ENCODE data around the gene LUC7L.
A peak's percentile ranks its signal among the peaks of the same experiment; 100 is the strongest.
"Not testable (repeated sequence)": the region's sequence is repeated elsewhere in the genome, so short reads cannot be mapped to it uniquely, and the experiment has no call there.

The LUC7L gene

DNA sequence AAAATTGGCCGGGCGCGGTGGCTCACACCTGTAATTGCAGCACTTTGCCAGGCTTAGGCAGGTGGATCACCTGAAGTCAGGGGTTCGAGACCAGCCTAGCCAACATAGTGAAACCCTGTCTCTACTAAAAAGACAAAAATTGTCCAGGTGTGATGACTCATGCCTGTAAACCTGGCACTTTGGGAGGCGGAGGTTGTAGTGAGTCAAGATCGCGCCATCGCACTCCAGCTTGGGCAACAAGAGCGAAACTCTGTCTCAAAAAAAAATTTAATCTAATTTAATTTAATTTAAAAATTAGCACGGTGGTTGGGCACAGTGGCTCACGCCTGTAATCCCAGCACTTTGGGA, 50.6 kb downstream of the LUC7L start:
- no peak for DNase-seq

DNA sequence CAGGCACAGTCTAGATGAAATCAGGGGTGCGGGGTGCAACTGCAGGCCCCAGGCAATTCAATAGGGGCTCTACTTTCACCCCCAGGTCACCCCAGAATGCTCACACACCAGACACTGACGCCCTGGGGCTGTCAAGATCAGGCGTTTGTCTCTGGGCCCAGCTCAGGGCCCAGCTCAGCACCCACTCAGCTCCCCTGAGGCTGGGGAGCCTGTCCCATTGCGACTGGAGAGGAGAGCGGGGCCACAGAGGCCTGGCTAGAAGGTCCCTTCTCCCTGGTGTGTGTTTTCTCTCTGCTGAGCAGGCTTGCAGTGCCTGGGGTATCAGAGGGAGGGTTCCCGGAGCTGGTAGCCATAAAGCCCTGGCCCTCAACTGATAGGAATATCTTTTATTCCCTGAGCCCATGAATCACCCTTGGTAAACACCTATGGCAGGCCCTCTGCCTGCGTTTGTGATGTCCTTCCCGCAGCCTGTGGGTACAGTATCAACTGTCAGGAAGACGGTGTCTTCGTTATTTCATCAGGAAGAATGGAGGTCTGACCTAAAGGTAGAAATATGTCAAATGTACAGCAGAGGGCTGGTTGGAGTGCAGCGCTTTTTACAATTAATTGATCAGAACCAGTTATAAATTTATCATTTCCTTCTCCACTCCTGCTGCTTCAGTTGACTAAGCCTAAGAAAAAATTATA, 51.1 kb downstream of the LUC7L start:
- no peak for DNase-seq

GRCh38 chr16:177394-177822, 51.8 kb downstream of the LUC7L start:
- no peak for DNase-seq

DNA sequence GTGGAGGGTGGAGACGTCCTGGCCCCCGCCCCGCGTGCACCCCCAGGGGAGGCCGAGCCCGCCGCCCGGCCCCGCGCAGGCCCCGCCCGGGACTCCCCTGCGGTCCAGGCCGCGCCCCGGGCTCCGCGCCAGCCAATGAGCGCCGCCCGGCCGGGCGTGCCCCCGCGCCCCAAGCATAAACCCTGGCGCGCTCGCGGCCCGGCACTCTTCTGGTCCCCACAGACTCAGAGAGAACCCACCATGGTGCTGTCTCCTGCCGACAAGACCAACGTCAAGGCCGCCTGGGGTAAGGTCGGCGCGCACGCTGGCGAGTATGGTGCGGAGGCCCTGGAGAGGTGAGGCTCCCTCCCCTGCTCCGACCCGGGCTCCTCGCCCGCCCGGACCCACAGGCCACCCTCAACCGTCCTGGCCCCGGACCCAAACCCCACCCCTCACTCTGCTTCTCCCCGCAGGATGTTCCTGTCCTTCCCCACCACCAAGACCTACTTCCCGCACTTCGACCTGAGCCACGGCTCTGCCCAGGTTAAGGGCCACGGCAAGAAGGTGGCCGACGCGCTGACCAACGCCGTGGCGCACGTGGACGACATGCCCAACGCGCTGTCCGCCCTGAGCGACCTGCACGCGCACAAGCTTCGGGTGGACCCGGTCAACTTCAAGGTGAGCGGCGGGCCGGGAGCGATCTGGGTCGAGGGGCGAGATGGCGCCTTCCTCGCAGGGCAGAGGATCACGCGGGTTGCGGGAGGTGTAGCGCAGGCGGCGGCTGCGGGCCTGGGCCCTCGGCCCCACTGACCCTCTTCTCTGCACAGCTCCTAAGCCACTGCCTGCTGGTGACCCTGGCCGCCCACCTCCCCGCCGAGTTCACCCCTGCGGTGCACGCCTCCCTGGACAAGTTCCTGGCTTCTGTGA, 52.5 kb downstream of the LUC7L start, which contains the start of gene HBA1:
Gene HBA1, plus strand, starts transcription at position 204 of the 906 bp plus-strand sequence. Its CDS starts 37 bp downstream, at position 241.
- DNase-seq = not testable (repeated sequence)

DNA sequence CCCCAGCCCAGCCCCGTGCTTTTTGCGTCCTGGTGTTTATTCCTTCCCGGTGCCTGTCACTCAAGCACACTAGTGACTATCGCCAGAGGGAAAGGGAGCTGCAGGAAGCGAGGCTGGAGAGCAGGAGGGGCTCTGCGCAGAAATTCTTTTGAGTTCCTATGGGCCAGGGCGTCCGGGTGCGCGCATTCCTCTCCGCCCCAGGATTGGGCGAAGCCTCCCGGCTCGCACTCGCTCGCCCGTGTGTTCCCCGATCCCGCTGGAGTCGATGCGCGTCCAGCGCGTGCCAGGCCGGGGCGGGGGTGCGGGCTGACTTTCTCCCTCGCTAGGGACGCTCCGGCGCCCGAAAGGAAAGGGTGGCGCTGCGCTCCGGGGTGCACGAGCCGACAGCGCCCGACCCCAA, 53.2 kb downstream of the LUC7L start:
- not testable (repeated sequence) for DNase-seq

GRCh38 chr16:175011-175949, 54.0 kb downstream of the LUC7L start:
- no peak for DNase-seq

- DNase-seq = not testable (repeated sequence)
Observed at GRCh38 chr16:173928-174769, 55.1 kb downstream of the LUC7L start.

DNA sequence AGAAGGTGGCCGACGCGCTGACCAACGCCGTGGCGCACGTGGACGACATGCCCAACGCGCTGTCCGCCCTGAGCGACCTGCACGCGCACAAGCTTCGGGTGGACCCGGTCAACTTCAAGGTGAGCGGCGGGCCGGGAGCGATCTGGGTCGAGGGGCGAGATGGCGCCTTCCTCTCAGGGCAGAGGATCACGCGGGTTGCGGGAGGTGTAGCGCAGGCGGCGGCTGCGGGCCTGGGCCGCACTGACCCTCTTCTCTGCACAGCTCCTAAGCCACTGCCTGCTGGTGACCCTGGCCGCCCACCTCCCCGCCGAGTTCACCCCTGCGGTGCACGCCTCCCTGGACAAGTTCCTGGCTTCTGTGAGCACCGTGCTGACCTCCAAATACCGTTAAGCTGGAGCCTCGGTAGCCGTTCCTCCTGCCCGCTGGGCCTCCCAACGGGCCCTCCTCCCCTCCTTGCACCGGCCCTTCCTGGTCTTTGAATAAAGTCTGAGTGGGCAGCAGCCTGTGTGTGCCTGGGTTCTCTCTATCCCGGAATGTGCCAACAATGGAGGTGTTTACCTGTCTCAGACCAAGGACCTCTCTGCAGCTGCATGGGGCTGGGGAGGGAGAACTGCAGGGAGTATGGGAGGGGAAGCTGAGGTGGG, 55.9 kb downstream of the LUC7L start:
- not testable (repeated sequence) for DNase-seq

GRCh38 chr16:172374-172941, 56.8 kb downstream of the LUC7L start, which contains the start of gene HBA2:
Gene HBA2 (plus strand): TSS chr16:172876. CDS start chr16:172913, 37 bp downstream.
- not testable (repeated sequence) for DNase-seq

- no peak for DNase-seq
Observed at GRCh38 chr16:170788-171187, 58.5 kb downstream of the LUC7L start.

DNA sequence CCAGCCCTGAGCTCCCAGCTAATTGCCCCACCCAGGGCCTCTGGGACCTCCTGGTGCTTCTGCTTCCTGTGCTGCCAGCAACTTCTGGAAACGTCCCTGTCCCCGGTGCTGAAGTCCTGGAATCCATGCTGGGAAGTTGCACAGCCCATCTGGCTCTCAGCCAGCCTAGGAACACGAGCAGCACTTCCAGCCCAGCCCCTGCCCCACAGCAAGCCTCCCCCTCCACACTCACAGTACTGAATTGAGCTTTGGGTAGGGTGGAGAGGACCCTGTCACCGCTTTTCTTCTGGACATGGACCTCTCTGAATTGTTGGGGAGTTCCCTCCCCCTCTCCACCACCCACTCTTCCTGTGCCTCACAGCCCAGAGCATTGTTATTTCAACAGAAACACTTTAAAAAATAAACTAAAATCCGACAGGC, 59.2 kb downstream of the LUC7L start:
- not testable (repeated sequence) for DNase-seq

DNA sequence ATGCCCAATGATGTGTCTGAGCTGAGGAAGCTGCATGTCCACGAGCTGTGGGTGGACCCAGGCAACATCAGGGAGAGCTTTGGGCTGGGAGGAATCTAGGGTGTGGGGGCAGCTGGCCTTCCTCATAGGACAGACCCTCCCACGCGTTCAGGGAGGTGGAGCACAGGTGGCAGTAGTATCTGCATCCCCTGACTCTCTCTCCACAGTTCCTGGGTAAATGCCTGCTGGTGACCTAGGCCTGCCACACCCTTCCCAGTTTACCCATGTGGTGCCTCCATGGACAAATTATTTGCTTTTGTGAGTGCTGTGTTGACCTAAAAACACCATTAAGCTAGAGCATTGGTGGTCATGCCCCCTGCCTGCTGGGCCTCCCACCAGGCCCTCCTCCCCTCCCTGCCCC, 60.2 kb downstream of the LUC7L start:
- no peak for DNase-seq

GRCh38 chr16:168424-168823, 60.8 kb downstream of the LUC7L start:
- DNase-seq = no peak

GRCh38 chr16:167122-167690, 62.0 kb downstream of the LUC7L start:
- no peak for DNase-seq

GRCh38 chr16:166375-167121, 62.7 kb downstream of the LUC7L start:
- DNase-seq = no peak

DNA sequence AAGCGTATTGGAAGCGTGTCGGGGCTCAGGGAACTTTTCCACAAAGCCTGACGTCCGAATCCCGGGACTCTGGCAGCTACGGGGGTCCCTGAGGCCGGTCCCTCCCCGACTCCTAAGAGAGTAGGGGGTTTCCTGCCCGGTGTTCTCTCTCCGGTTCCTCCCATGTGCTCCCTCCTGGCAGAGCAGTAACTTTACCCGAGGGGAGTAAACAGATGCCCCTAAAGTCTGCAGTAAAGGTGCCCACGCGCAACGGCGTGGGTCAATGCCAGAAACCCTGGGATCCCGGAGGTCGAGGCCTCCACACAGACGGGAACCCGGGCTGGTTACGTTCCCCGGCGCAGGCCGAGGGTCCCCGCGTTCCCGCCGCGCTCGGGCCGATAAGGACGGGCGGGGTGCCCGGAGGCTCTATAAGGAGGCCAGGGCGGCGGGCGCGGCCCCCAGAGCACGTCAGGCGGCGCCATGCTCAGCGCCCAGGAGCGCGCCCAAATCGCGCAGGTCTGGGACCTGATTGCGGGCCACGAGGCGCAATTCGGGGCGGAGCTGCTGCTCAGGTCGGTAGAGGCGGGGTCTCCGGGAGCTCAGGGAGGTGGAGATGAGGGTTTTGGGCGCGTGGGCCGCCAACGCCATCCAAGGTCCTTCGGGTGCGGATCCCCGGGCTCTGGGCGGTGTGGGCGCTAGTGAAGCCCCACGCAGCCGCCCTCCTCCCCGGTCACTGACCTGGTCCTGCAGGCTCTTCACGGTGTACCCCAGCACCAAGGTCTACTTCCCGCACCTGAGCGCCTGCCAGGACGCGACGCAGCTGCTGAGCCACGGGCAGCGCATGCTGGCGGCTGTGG, 63.5 kb downstream of the LUC7L start, which contains the start of gene HBM:
Gene HBM, plus strand, starts transcription at position 440 of the 836 bp plus-strand sequence. Its CDS starts 20 bp downstream, at position 460.
- DNase-seq = peak; percentile 10

GRCh38 chr16:164827-165538, 64.3 kb downstream of the LUC7L start:
- no peak for DNase-seq

Measured in stimulated activated CD4-positive, alpha-beta T cell treated with anti-CD3 and anti-CD28 coated beads, Interleukin-12 subunit alpha, Interleukin-12 subunit beta, amount 100 ng/mL, for 4 hours (primary cell).